Measurements from ENCODE around the gene SLC7A6. TPM values are rescaled to one million over a fixed set of nuclear protein-coding genes. Genes with fewer than 3 reads are reported as not detected.

The SLC7A6 gene
- total and polyA plus RNA-seq, 2 of the 13 experiments (the other 11 are each of a cell fraction or from before 2014, with no cell fraction given): 35.8 to 70.8 TPM

- TF ChIP-seq ZSCAN5A (CRISPR knock-in tag; IDR thresholded peaks at IDR 0.05; ENCODE audit: borderline replicate concordance): no peak
- no peak for TF ChIP-seq ZBTB1 (CRISPR knock-in tag; IDR thresholded peaks at IDR 0.05; ENCODE audit: borderline replicate concordance)
- TF ChIP-seq ZNF264 (CRISPR knock-in tag; IDR thresholded peaks at IDR 0.05): no peak
- no peak for TF ChIP-seq RAD51 (IDR thresholded peaks at IDR 0.05; ENCODE audit: borderline replicate concordance)
- TF ChIP-seq ZNF121 (CRISPR knock-in tag; IDR thresholded peaks at IDR 0.05): peak; percentile 62
- 0 out of 2 replicates have a peak, but pooled peaks have one; percentile 36 for TF ChIP-seq ZNF839 (CRISPR knock-in tag; IDR thresholded peaks at IDR 0.05; ENCODE audit: borderline replicate concordance)
- TF ChIP-seq MIXL1 (CRISPR knock-in tag; IDR thresholded peaks at IDR 0.05): no peak
- TF ChIP-seq ZNF550 (CRISPR knock-in tag; IDR thresholded peaks at IDR 0.05; ENCODE audit: borderline replicate concordance): no peak
- no peak for TF ChIP-seq ZNF564 (CRISPR knock-in tag; IDR thresholded peaks at IDR 0.05)
- TF ChIP-seq ZBTB7A (CRISPR knock-in tag; IDR thresholded peaks at IDR 0.05): 0 out of 2 replicates have a peak, but pooled peaks have one; percentile 24
These were observed 21.1 kb upstream of the SLC7A6 start (continued) for GRCh38 chr16:68242926-68243858.

- Histone ChIP-seq H2AFZ (ENCODE audit: low read length) (peak overlapping the region; percentile 46), H3K9me3 (ENCODE audit: low read length) (no peaks in the 10 kb centered on the region), H3K4me1 (ENCODE audit: insufficient read depth, low read length) (peaks cover 59% of the 10 kb centered on the region), H3K9ac (ENCODE audit: insufficient read depth, low read depth, low read length) (peak overlapping the region; percentile 72), H4K20me1 (ENCODE audit: insufficient read depth, low read length) (no peaks in the 10 kb centered on the region), H3K79me2 (ENCODE audit: insufficient read depth, low read length) (no peaks in the 10 kb centered on the region), H3K4me2 (ENCODE audit: low read depth, low read length) (peak overlapping the region; percentile 89), H3K27me3 (ENCODE audit: control insufficient read depth in 1 of 2, insufficient read depth in 2 of 2, low read length in 2 of 2) (no peaks in the 10 kb centered on the region; a peak in 1 of 5 replicates), H3K27ac (ENCODE audit: extremely low read length, insufficient read depth, low read length) (no peak overlapping the region), H3K4me3 (replicated peaks in 1 of 3; ENCODE audit: insufficient read depth in 1 of 3, low read depth in 2 of 3, low read length in 3 of 3) (peak overlapping the region; percentile 85 to 97 (median 89)), H3K36me3 (replicated peaks in 1 of 2; ENCODE audit: control insufficient read depth in 1 of 2, insufficient read depth in 2 of 2, low read length in 2 of 2) (peaks cover 4 to 7% of the 10 kb centered on the region in 2 experiments; a peak in 4 of 5 replicates)
- in situ Hi-C loops (cut with HindIII; ENCODE audit: extremely low pct_ligation_motif_present, low pct_unique_long_range_greater_than_20kb): no loop called here
- peak; percentile 3; the same call in 2 of the 3 replicates for ATAC-seq
- ChIA-PET POLR2A (interaction anchor here (0.5 to 2.9 kb wide), 10 partner anchors 8 to 161 kb away, joined by 3 to 23 read pairs (median 6); partner anchors contain the start of genes ESRP2, PRMT7, SLC7A6 and SLC7A6OS), CTCF (ENCODE audit: low intra/inter-chr PET ratio, low total read pairs) (no interaction called here)
- FAIRE-seq: no peak
- WGBS (ENCODE audit: low lambda C conversion rate): 33% methylated on average over 8 of the region's 20 CpGs
- intact Hi-C loops (cut with micrococcal nuclease; ENCODE audit: unreplicated experiment): no loop called here
- BruUV-seq (replicated peaks): no TSS peak
- DNase-seq (ENCODE audit: low spot score): no peak
- peak; percentile 12; the same call in 1 of the 2 replicates for TF ChIP-seq ZKSCAN5 (CRISPR knock-in tag; IDR thresholded peaks at IDR 0.05)
- no peak for TF ChIP-seq RAD51 (IDR thresholded peaks at IDR 0.05; ENCODE audit: borderline replicate concordance)
- 0 out of 2 replicates have a peak, but pooled peaks have one; percentile 14 for TF ChIP-seq ZNF704 (CRISPR knock-in tag; IDR thresholded peaks at IDR 0.05; ENCODE audit: borderline replicate concordance)
- no peak for TF ChIP-seq ZNF143 (CRISPR knock-in tag; IDR thresholded peaks at IDR 0.05)
- TF ChIP-seq SNRNP70 (IDR thresholded peaks at IDR 0.05; ENCODE audit: low read depth, low read length): no peak
- TF ChIP-seq SYNCRIP (IDR thresholded peaks at IDR 0.05; ENCODE audit: insufficient read depth, low read depth, low read length): no peak
- 0 out of 2 replicates have a peak, but pooled peaks have one; percentile 66 for TF ChIP-seq NRL (CRISPR knock-in tag; IDR thresholded peaks at IDR 0.05; ENCODE audit: borderline replicate concordance)
- TF ChIP-seq ZNF737 (CRISPR knock-in tag; IDR thresholded peaks at IDR 0.05; ENCODE audit: borderline replicate concordance): 0 out of 2 replicates have a peak, but pooled peaks have one; percentile 67
- no peak for TF ChIP-seq JDP2 (CRISPR knock-in tag; IDR thresholded peaks at IDR 0.05; ENCODE audit: borderline replicate concordance)
These were observed 19.8 kb upstream of the SLC7A6 start for GRCh38 chr16:68244481-68244902.
